HCT116 (cell line): ENCODE measurements around the gene SETD3. TPM values are rescaled to one million over a fixed set of nuclear protein-coding genes. Genes with fewer than 3 reads are reported as not detected.

Experiments used
- ATAC-seq: fragments of 200-7000 bp; cut with Tn5 transposase; 2 replicates; pipeline ENCODE4 v1.9.1; 2020; ENCODE audit warnings: mild to moderate bottlenecking, moderate library complexity
- BruUV-seq: library from RNA; stranded (reverse); fragments of 400-500 nt; replicated peaks from 2 replicates; lab custom pipeline; 2021; lab: Mats Ljungman, UMichigan
- CTCF ChIA-PET: fragments of 300-600 bp; sonication (Branson Sonifier 250); formaldehyde crosslinking; loops from one replicate; lab custom pipeline; 2021; ENCODE audit warnings: antibody characterized with exemption; lab: Charles Lee
- POLR2A ChIA-PET: fragments of 300-600, 350-600 bp; sonication (Branson Sonifier 250); formaldehyde crosslinking; loops from one replicate; lab custom pipeline; 2021; ENCODE audit warnings: antibody characterized with exemption; lab: Charles Lee
- RAD21 ChIA-PET, 2 experiments: fragments of 300-600 bp; sonication (Branson Sonifier 250); formaldehyde crosslinking; loops; one replicate each; lab custom pipeline; 2023; ENCODE audit warnings: low total read pairs in 2 of 2; ENCODE audit not compliant: uncharacterized antibody in 2 of 2, unreplicated experiment in 2 of 2, low non-redundant PET in 1 of 2; lab: Charles Lee
- DNase-seq: peaks from one replicate; pipeline ENCODE4 v3.0.0-alpha.2; 2010; ENCODE audit warnings: low read depth, low spot score
- H2AFZ ChIP-seq: fragments of 200-600 bp; shearing (Covaris generic), sonication (generic); 2 replicates; pipeline ENCODE4 v1.6.1; 2017; ENCODE audit warnings: low read depth, mixed run types, mixed read lengths, antibody characterized with exemption, low read length; ENCODE audit not compliant: poor library complexity, severe bottlenecking
- H3K27ac ChIP-seq: 2 replicates; pipeline ENCODE4 v1.5.1; 2012; ENCODE audit warnings: low read depth, low read length
- H3K27me3 ChIP-seq: fragments of 200-600 bp; sonication (generic); 2 replicates; pipeline ENCODE4 v1.6.1; 2016; ENCODE audit warnings: mixed run types, low read length, mixed read lengths; ENCODE audit not compliant: insufficient read depth
- H3K36me3 ChIP-seq, 2 experiments: fragments of 200-500 bp in 1 of 2; fragments of 200-600 bp in 1 of 2; sonication (Bioruptor generic) in 1 of 2; sonication (generic) in 1 of 2; 2 replicates each; pipeline versions ENCODE4 v1.5.1 to v1.6.1; 2014 to 2016; ENCODE audit warnings: low read length in 2 of 2, inconsistent platforms in 1 of 2, mixed read lengths in 1 of 2, mixed run types in 1 of 2; ENCODE audit not compliant: insufficient read depth in 2 of 2, control insufficient read depth in 1 of 2
- H3K4me1 ChIP-seq, 2 experiments: fragments of 200-600 bp in 1 of 2; sonication (generic) in 1 of 2; 2 replicates each; pipeline versions ENCODE4 v1.5.1 to v1.6.1; 2012 to 2017; ENCODE audit warnings: low read length in 2 of 2, inconsistent platforms in 1 of 2, mild to moderate bottlenecking in 1 of 2, mixed read lengths in 1 of 2, mixed run types in 1 of 2, moderate library complexity in 1 of 2; ENCODE audit not compliant: insufficient read depth in 2 of 2, control insufficient read depth in 1 of 2
- H3K4me2 ChIP-seq: fragments of 200-600 bp; sonication (generic); 2 replicates; pipeline ENCODE4 v1.6.1; 2017; ENCODE audit warnings: mixed run types, low read length, mixed read lengths
- H3K4me3 ChIP-seq, 2 experiments: fragments of 200-600 bp in 1 of 2; sonication (generic) in 1 of 2; replicated peaks in 1 of 2; 2 replicates each; pipeline ENCODE4 v1.5.1; 2011 to 2016; ENCODE audit warnings: low read length in 2 of 2, control low read depth in 1 of 2, low read depth in 1 of 2, mild to moderate bottlenecking in 1 of 2, mixed read lengths in 1 of 2, mixed run types in 1 of 2
- H3K79me2 ChIP-seq: fragments of 200-600 bp; sonication (generic); 2 replicates; pipeline ENCODE4 v1.6.1; 2017; ENCODE audit warnings: mild to moderate bottlenecking, mixed run types, low read length, moderate library complexity, mixed read lengths; ENCODE audit not compliant: insufficient read depth
- H3K9ac ChIP-seq: fragments of 200-600 bp; sonication (generic); 2 replicates; pipeline ENCODE4 v1.6.1; 2016; ENCODE audit warnings: low read length, mixed read lengths
- H3K9me2 ChIP-seq: fragments of 200-600 bp; sonication (generic), shearing (Covaris generic); 2 replicates; pipeline ENCODE4 v1.6.1; 2017; ENCODE audit warnings: mixed run types, mild to moderate bottlenecking, moderate library complexity; ENCODE audit not compliant: insufficient read depth
- H3K9me3 ChIP-seq, 2 experiments: fragments of 200-500 bp in 1 of 2; fragments of 200-600 bp in 1 of 2; sonication (Bioruptor generic) in 1 of 2; sonication (generic) in 1 of 2; 2 replicates each; pipeline ENCODE4 v1.6.1; 2014 to 2017; ENCODE audit warnings: low read length in 2 of 2, mixed read lengths in 2 of 2, inconsistent platforms in 1 of 2, low read depth in 1 of 2, mild to moderate bottlenecking in 1 of 2, mixed run types in 1 of 2, moderate library complexity in 1 of 2; ENCODE audit not compliant: control insufficient read depth in 1 of 2, insufficient read depth in 1 of 2
- H4K20me1 ChIP-seq: fragments of 200-600 bp; sonication (generic), shearing (Covaris generic); 2 replicates; pipeline ENCODE4 v1.6.1; 2017; ENCODE audit warnings: mixed run types, mild to moderate bottlenecking, moderate library complexity; ENCODE audit not compliant: insufficient read depth
- CBX3 ChIP-seq: IDR thresholded peaks from 2 replicates; pipeline ENCODE4 v1.6.1; 2012; ENCODE audit warnings: low read depth
- CEBPB ChIP-seq: IDR thresholded peaks from 2 replicates; pipeline ENCODE4 v1.6.1; 2012; ENCODE audit warnings: low read depth
- EGR1 ChIP-seq: IDR thresholded peaks from 2 replicates; pipeline ENCODE4 v1.6.1; 2012; ENCODE audit warnings: low read depth
- POLR2AphosphoS5 ChIP-seq: IDR thresholded peaks from 2 replicates; pipeline ENCODE4 v1.6.1; 2011; ENCODE audit warnings: mild to moderate bottlenecking, low read depth, low read length, moderate library complexity
- RAD21 ChIP-seq: IDR thresholded peaks from 2 replicates; pipeline ENCODE4 v1.6.1; 2012; ENCODE audit warnings: low read depth, mild to moderate bottlenecking
- REST ChIP-seq: IDR thresholded peaks from 2 replicates; pipeline ENCODE4 v1.6.1; 2012; ENCODE audit warnings: low read depth
- SIN3A ChIP-seq: IDR thresholded peaks from 2 replicates; pipeline ENCODE4 v1.6.1; 2012; ENCODE audit warnings: low read depth
- TCF7L2 ChIP-seq: IDR thresholded peaks from 2 replicates; pipeline ENCODE4 v1.7.0; 2011; ENCODE audit warnings: borderline replicate concordance, inconsistent platforms; ENCODE audit not compliant: insufficient read depth, insufficient read length; ENCODE audit errors: extremely low read depth
- YY1 ChIP-seq: IDR thresholded peaks from 2 replicates; pipeline ENCODE4 v1.6.1; 2011; ENCODE audit warnings: low read length, low read depth, moderate library complexity, mild to moderate bottlenecking; ENCODE audit not compliant: insufficient replicate concordance; ENCODE audit errors: extremely low read depth
- ZFX ChIP-seq: fragments of 450-650 bp; IDR thresholded peaks from 2 replicates; pipeline ENCODE4 v1.6.1; 2017
- ZNF274 ChIP-seq: fragments of 200-500 bp; sonication (Bioruptor generic); IDR thresholded peaks from 2 replicates; pipeline ENCODE4 v1.6.1; 2014; ENCODE audit warnings: mild to moderate bottlenecking, low read depth, low read length, inconsistent platforms
- intact Hi-C: fragments of 100-400 bp; cut with micrococcal nuclease; formaldehyde crosslinking; loops from 2 replicates; pipeline ENCODE4 v1.10.0; 2022
- total RNA-seq: library from RNA; stranded (reverse); gene quantifications from one replicate; pipeline ENCODE4 v1.2.1, GENCODE V29; 2021; ENCODE audit not compliant: unreplicated experiment
- TF ChIP-seq, protein P1 (sequence below): IDR thresholded peaks from 2 replicates; pipeline ENCODE4 v1.6.1; 2012

Gene SETD3
- total RNA-seq, 1 experiment from 2014 or later: 46.6 TPM

GRCh38 chr14:99465288-99465687 is 15.4 kb downstream of the SETD3 start (continued):
- TF ChIP-seq EGR1: no peak
- no peak for TF ChIP-seq TCF7L2
- TF ChIP-seq SIN3A: no peak
- TF ChIP-seq ZFX: no peak
- TF ChIP-seq POLR2AphosphoS5: no peak
- TF ChIP-seq, protein P1, sequence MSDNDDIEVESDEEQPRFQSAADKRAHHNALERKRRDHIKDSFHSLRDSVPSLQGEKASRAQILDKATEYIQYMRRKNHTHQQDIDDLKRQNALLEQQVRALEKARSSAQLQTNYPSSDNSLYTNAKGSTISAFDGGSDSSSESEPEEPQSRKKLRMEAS: no peak

DNA sequence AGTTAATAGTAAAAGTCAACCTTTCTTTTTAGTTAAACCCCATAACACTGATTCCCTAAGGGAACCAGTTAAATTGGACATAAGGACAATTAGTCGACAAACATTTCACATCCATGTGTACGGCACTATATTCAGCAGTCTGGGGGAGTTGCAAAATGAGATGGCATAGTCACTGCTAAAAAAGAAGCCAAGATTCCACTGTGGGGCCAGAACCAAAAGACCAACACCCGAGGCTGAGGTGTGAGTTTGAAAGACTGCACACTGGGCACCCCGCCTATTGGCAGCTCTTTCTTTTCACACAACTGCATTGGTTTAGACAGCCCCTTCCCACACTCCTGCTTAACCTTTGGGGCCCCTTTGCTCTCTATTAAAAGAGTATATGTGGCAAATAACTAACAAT is 16.7 kb downstream of the SETD3 start:
- intact Hi-C loops: no loop called here
- Histone ChIP-seq H3K4me2 (no peak overlapping the region), H4K20me1 (no peaks in the 10 kb centered on the region), H3K9ac (no peak overlapping the region), H3K79me2 (peaks cover 22% of the 10 kb centered on the region), H3K9me3 (no peaks in the 10 kb centered on the region), H3K4me1 (0 out of 4 replicates have a peak, but pooled peaks cover 0 to 4% of the 10 kb centered on the region in 2 experiments)
- no peak for DNase-seq
- TF ChIP-seq ZNF274 (no peak), RAD21 (no peak), EGR1 (no peak), CEBPB (no peak), REST (no peak), CBX3 (no peak), YY1 (no peak)
- TF ChIP-seq, all 23 proteins: peak for 0
- ChIA-PET POLR2A (no interaction called here), RAD21 (no interaction called here), CTCF (no interaction called here)
- no peak for ATAC-seq
- no peak overlapping the region for H2AFZ ChIP-seq
- no peaks in the 10 kb centered on the region for H3K9me2 ChIP-seq
- peaks cover 0 to 14% of the 10 kb centered on the region in 2 experiments; a peak in 2 of 4 replicates for H3K36me3 ChIP-seq
- BruUV-seq: no TSS peak
- no peaks in the 10 kb centered on the region for H3K27me3 ChIP-seq
- H3K27ac ChIP-seq: no peak overlapping the region
- no peak overlapping the region for H3K4me3 ChIP-seq
